Bronchial epithelial cell (primary cell): ENCODE data around the gene EIF2B2. TPM values are rescaled to one million over a fixed set of nuclear protein-coding genes. Genes with fewer than 3 reads are reported as not detected.

ENCODE experiments used
- DNase-seq: peaks from one replicate; pipeline ENCODE4 v3.0.0-alpha.2; 2010; ENCODE audit warnings: low read depth
- FAIRE-seq: peaks from 2 replicates; lab custom pipeline; 2011; peaks lifted over from hg19 to GRCh38; lab: Jason Lieb, UNC
- H3K27me3 ChIP-seq: 2 replicates; pipeline ENCODE4 v1.5.1; 2011; ENCODE audit warnings: low read length; ENCODE audit not compliant: control insufficient read depth, insufficient read depth
- H3K36me3 ChIP-seq: 2 replicates; pipeline ENCODE4 v1.5.1; 2011; ENCODE audit warnings: low read length; ENCODE audit not compliant: control insufficient read depth, insufficient read depth
- H3K4me3 ChIP-seq: 2 replicates; pipeline ENCODE4 v1.5.1; 2011; ENCODE audit warnings: mild to moderate bottlenecking, low read depth, low read length, control low read depth
- CTCF ChIP-seq: IDR thresholded peaks from 2 replicates; pipeline ENCODE4 v1.5.1; 2011; ENCODE audit warnings: mild to moderate bottlenecking, moderate library complexity, low read length, control low read depth, inconsistent platforms; ENCODE audit not compliant: insufficient read depth, severe bottlenecking
- total RNA-seq: library from RNA; depleted of rRNA; stranded (reverse); fragments of >200 nt; gene quantifications from 2 replicates; pipeline ENCODE4 v1.2.1, GENCODE V29; 2014

The EIF2B2 gene
- total RNA-seq, 1 donor from 2014 or later = 60.6 TPM

DNA sequence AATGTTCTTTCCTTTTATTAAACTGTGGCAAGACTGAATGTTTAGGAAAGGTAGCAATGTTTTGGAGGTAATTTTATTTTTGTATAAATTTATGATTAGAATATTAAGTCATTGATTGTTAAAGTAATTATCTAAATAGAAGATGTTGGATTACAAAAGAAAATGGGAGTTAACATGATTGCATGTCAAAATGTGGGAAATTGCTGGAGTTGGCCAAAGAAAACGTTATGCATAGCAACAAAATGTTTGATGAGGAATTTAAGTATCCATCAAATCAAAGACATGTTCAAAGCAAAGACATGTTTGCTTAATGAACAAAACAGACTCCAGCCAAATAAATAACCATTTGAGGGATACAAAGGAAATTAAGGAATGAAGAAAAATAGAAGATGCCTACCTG lies 51.7 kb downstream of the EIF2B2 start:
- FAIRE-seq (no peak), DNase-seq (no peak)
- H3K4me3 ChIP-seq = no peak overlapping the region
- no peaks in the 10 kb centered on the region for H3K36me3 ChIP-seq
- no peak for TF ChIP-seq CTCF
- no peaks in the 10 kb centered on the region for H3K27me3 ChIP-seq

GRCh38 chr14:75059642-75060041 lies 56.9 kb downstream of the EIF2B2 start:
- H3K36me3 ChIP-seq = no peaks in the 10 kb centered on the region
- FAIRE-seq (no peak), DNase-seq (no peak)
- H3K4me3 ChIP-seq = no peak overlapping the region
- no peak for TF ChIP-seq CTCF
- no peaks in the 10 kb centered on the region for H3K27me3 ChIP-seq

DNA sequence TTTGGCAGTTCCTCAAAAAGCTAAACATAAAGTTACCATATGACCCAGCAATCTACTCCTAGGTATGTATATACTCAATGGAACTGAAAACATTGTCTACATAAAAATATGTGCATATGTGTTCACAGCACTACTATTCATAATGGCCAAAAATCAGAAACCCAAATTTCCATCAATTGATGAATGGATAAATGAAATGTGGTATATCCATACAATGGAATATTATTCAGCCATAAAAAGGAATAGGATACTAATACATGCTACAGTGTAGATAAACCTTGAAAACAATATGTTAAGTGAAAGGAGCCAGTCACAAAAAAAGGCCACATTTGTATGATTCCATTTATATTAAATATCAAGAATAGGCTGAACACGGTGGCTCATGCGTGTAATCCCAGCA lies 57.7 kb downstream of the EIF2B2 start:
- no peak for TF ChIP-seq CTCF
- FAIRE-seq = no peak
- Histone ChIP-seq H3K4me3 (no peak overlapping the region), H3K36me3 (no peaks in the 10 kb centered on the region), H3K27me3 (no peaks in the 10 kb centered on the region)
- no peak for DNase-seq

Other genes with a start within 250 kb of the EIF2B2 start
- 17.4 and 19.6 TPM in 2 replicates for gene YLPM1, start 239.6 kb upstream of the EIF2B2 start, total RNA-seq
- not detected in 2 replicates for gene PROX2, start 126.8 kb upstream of the EIF2B2 start, total RNA-seq
- 48.2 and 58.5 TPM in 2 replicates for gene DLST, start 121.0 kb upstream of the EIF2B2 start, total RNA-seq
- 1.5 and 6.1 TPM in 2 replicates for gene RPS6KL1, start 79.7 kb upstream of the EIF2B2 start, total RNA-seq
- 52.1 and 56.6 TPM in 2 replicates for gene PGF, start 47.3 kb upstream of the EIF2B2 start, total RNA-seq
- gene MLH3, start 48.5 kb downstream of the EIF2B2 start, total RNA-seq = 18.3 and 24.0 TPM in 2 replicates
- 4.5 and 9.9 TPM in 2 replicates for gene ACYP1, start 61.1 kb downstream of the EIF2B2 start, total RNA-seq
- 0.53 and 0.90 TPM in 2 replicates for gene ZC2HC1C, start 66.7 kb downstream of the EIF2B2 start, total RNA-seq
- 26.3 and 34.3 TPM in 2 replicates for gene NEK9, start 124.1 kb downstream of the EIF2B2 start, total RNA-seq
- 244 and 363 TPM in 2 replicates for gene TMED10, start 173.7 kb downstream of the EIF2B2 start, total RNA-seq